Head of caudate nucleus (tissue), 42 donors: Measurements from ENCODE around the gene DAPP1.
A peak's percentile ranks its signal among the peaks of the same experiment; 100 is the strongest.

ENCODE experiments used
- DNase-seq, 42 donors: peaks; one replicate each; pipeline versions ENCODE4 v3.0.0 to v3.0.0-alpha.2; 2020 to 2021; ENCODE audit warnings: mixed read lengths in 7 of 42
- intact Hi-C: fragments of 100-400 bp; cut with DNase I; formaldehyde crosslinking; loops from one replicate; pipeline ENCODE4 v1.15.0; 2022

DAPP1 gene

GRCh38 chr4:99847362-99847976 lies 30.8 kb downstream of the DAPP1 start:
- DNase-seq = no peak

GRCh38 chr4:99848591-99849001 lies 32.0 kb downstream of the DAPP1 start:
- intact Hi-C loops = no loop called here
- DNase-seq = no peak

More at GRCh38 chr4:99847362-99847976, 30.8 kb downstream of the DAPP1 start:
- intact Hi-C loops = no loop called here

DNA sequence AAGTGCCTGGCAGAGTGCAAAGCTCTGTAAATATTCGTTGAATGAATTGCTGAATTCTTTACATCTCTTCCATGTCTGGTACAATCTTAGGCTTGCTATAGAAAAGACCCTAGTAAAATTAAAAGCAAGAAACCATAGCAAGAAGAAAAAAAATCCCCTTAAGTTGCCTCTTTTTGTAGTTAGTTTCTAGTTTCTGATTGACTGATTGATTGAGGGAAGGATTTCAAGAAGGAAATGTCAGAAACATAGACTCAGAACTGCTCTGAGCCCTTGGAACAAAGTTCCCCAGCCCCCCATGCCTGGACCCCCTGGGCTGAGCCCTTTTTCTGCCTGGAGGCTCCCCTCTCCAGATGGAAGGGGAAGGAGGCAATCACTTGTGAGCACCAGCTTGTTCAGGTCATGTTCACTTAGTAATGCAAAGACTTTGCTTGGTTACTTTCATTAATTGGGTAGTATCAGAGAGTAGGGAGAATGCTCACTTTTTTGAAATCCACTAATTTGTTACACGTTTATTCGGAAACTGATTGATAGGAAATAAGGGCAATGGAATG lies 35.6 kb downstream of the DAPP1 start:
- no peak for DNase-seq
- intact Hi-C loops = no loop called here

- intact Hi-C loops = no loop called here
- no peak for DNase-seq
These were observed 36.6 kb downstream of the DAPP1 start for GRCh38 chr4:99853190-99853589.

- DNase-seq = no peak
- intact Hi-C loops = no loop called here
These were observed 37.4 kb downstream of the DAPP1 start for GRCh38 chr4:99853999-99854398.

- intact Hi-C loops = no loop called here
- DNase-seq = peak in 4 of 42 donors; percentile 4 to 13 (median 11)
These were observed 39.1 kb downstream of the DAPP1 start for GRCh38 chr4:99855678-99856077.

DNA sequence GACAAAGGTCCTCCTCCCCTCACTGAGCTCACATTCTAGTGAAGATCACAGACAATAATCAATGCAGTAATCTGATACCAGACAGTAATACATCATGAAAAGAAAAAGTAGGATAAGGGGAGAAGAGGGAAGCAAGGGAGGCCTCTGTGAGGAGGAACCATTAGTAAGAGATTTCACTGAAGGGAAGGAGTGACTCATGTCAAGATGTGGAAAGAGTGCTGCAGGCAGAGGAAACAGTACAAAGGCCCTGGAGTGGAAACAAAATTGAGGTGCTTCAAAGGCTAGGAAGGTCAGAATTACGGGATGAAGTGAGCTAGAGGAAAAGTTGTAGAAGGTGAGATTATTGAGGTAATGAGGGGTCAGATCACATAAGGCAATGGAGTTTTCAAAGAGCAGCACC lies 39.5 kb downstream of the DAPP1 start:
- intact Hi-C loops = no loop called here
- DNase-seq = peak in 1 of 42 donors; percentile 9

DNA sequence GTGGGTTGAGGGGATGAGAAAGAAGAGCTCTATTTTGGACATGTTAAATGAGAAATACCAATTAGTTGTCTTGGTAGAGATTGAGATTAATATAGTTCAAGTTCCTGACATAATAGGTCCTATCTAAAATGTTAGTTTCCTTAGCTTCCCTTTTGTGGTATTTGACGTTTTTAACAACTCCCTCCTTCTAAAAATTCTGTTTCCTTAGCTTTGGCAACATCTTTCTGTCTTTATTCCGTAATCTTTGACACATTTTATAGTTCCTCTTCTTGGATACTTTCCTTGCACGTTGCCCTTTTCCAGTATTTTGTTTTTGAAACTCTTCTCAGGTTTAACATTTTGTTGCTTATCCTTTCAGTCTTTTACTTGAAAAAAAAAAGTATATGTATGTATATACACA lies 40.7 kb downstream of the DAPP1 start:
- DNase-seq = no peak

GRCh38 chr4:99859618-99860017 lies 43.0 kb downstream of the DAPP1 start:
- intact Hi-C loops = no loop called here
- DNase-seq = no peak

More for the DNA sequence above, 40.7 kb downstream of the DAPP1 start:
- intact Hi-C loops = no loop called here

- DNase-seq = no peak
- intact Hi-C loops = no loop called here
These were observed 43.9 kb downstream of the DAPP1 start for GRCh38 chr4:99860521-99860920.

GRCh38 chr4:99861120-99861905 lies 44.7 kb downstream of the DAPP1 start:
- DNase-seq = no peak
- intact Hi-C loops = no loop called here

- intact Hi-C loops = no loop called here
- no peak for DNase-seq
These were observed 47.2 kb downstream of the DAPP1 start for GRCh38 chr4:99863804-99864203.

DNA sequence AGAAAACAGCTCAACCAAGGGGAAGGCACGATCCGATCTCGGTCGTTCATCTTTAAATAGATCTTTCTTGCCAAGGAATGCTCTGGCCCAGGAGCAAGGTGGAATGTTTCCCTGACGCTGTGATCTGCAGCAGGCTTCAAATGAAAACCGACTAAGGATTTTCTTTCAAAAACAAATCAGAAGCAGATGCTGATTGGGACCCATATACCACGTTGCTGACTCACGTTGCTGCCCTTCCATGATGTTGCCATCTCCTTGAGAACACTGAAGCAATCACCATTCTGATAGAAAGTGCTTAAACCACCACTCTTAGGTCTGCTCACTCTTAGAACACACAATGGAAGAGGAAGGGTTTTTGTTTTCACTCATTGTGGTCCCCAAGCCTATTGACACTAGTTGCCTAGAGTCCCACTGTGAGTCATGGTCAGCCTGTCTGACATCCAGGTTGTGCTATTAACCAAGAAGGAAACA lies 51.5 kb downstream of the DAPP1 start:
- intact Hi-C loops = no loop called here
- DNase-seq = no peak

- no peak for DNase-seq
These were observed 55.9 kb downstream of the DAPP1 start for GRCh38 chr4:99872570-99872969.

GRCh38 chr4:99875071-99875470 lies 58.4 kb downstream of the DAPP1 start:
- intact Hi-C loops = no loop called here

More at GRCh38 chr4:99872570-99872969, 55.9 kb downstream of the DAPP1 start:
- intact Hi-C loops = no loop called here

GRCh38 chr4:99876946-99877345 lies 60.3 kb downstream of the DAPP1 start:
- DNase-seq = no peak
- intact Hi-C loops = no loop called here

More at GRCh38 chr4:99875071-99875470, 58.4 kb downstream of the DAPP1 start:
- no peak for DNase-seq

GRCh38 chr4:99878604-99879003 lies 62.0 kb downstream of the DAPP1 start:
- intact Hi-C loops = no loop called here
- no peak for DNase-seq

DNA sequence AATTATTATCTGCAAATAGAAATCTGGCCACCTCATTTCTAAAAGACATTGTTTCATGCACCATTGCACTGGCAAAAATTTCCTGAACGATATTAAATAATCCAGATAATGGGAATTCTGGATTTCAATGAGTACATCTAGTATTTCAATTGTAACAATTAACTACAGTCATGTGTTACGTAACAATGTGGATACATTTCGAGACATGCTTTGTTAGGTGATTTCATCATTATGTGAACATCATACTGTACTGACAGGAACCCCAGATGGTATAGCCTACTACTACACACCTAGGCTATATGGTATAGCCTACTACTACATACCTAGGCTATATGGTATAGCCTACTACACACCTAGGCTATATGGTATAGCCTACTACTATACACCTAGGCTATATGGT lies 62.8 kb downstream of the DAPP1 start:
- no peak for DNase-seq
- intact Hi-C loops = no loop called here

DNA sequence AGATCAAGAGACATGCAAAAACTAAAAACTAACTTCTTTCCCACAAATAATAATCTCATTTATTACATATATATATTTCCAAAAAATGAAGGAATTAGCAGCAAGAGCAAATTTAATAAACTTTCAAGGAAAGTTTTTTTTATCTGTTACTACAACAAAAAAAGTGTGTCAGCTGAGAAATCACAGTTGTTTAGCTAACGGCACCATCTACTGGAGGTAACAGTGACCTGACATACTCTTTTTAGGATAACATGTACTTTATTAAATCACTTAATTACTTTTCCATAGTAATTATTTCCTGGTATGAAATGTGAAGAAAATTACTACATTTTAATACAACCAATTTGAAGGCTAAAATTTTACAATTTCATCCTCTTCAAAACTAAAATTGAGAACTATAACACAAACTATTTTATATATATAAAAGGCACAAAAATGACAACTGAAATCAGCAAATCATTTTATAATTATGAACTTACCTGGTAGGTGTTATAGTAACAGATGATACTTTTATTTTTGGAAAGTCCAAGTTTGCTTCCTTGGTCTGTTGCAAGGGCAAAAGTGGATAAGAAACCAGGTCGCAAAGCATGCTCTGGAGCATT lies 68.5 kb downstream of the DAPP1 start:
- DNase-seq = peak in 1 of 42 donors; percentile 3
- intact Hi-C loops = no loop called here

- no peak for DNase-seq
- intact Hi-C loops = no loop called here
These were observed 69.1 kb downstream of the DAPP1 start for GRCh38 chr4:99885687-99886086.
